Activated CD4-positive, alpha-beta T cell treated with anti-CD3 and anti-CD28 coated beads, Interleukin-2, amount 50 U/mL, for 24 hours (primary cell): ENCODE data around the gene DHDDS.
A peak's percentile ranks its signal among the peaks of the same experiment; 100 is the strongest.

ENCODE experiments used
- DNase-seq, 2 donors: peaks; one replicate each; pipeline ENCODE4 v3.0.0-alpha.2; 2020; ENCODE audit warnings: low read depth in 1 of 2, low spot score in 1 of 2

Gene DHDDS

DNA sequence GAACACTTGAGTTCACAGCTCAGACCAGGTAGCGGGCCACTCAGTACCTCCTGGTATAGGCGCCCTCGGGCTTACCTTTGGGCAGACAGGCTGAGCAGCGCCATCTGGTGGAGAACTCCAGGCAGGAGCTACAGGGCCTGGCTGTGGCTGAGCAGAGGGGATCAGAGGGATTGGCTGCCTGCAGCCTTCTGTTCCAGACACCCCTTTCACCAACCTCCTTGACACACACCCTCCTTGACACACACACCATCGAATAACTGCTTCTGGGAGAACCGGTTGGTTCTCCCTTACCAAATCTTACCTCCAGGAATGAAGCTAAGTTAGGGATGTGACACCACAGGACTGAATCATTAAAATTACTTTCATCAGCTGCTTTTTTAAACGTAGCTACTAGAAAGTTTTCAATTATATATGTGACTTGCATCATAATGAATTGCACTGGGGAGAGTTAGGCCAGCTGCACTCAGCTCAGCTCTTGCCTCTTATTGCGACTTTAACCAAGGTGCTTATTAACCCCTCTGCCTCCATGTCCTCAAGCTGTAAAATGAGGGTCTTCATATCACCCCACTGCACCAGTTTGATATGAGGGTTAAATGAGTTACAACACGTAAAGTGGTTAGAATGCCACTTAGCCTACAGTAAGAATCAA is 14.9 kb upstream of the DHDDS start:
- DNase-seq = peak; percentile 70 to 82

DNA sequence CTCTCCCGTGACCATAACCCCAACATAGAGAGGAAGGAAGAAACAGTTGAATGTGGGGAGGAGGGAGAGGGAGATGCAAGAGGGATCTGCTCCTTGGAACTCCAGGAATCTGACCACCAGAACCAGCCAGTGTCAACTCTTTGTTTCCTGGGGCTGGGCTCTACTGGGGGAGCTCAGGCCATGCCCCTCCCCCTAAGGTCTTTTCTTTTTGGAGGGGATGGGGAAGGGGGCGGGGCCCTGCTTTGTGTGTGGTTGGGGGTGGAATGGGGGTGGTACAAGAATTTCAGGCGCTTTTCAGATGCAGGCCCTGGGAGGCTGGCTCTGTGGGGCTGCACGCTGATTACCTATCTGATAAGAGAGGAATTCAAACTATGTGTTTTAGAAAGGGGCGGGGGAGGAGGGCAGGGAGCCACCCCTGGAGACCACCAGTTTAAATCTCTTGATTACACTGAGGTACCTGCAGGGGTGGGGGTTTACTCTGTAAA is 13.2 kb upstream of the DHDDS start:
- no peak for DNase-seq

DNA sequence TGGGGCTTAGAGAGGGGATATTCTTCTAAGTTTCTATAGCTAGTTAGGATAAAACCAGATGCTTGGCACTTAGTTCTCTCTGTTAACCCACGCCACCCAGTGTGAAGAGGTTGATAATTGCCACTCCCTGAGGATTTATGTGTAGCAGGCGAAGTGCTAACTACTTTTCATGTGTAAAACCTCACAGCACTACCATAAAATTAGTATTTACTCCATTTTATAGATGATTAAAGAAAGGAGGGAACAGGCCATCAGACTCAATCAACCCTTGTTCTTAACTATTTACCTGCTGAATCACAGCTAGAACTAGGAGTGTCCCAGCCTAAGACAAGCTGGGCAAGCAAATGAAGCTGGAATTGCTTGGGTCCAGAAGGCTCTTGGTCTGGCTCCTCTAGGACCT is 12.6 kb upstream of the DHDDS start:
- no peak for DNase-seq

DNA sequence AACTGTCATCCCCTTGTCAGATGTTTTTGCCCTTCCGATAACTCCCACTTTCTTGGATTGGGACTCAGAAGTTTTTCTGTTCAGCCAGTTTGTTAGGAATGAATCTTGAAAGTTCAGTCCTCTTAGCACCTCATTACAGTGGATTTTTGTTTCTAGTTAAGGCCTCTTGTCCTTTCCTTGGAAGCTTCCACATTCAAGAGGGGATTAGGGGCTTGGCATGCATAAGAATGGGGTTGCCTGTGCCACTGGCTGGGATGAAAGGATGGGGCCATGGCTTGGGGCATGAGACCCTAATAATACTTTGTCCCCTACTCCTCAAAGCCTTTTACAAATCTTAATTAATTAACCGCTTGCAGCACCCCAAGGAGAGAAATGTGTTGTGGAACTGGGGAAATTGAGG is 2.4 kb upstream of the DHDDS start:
- no peak for DNase-seq

DNA sequence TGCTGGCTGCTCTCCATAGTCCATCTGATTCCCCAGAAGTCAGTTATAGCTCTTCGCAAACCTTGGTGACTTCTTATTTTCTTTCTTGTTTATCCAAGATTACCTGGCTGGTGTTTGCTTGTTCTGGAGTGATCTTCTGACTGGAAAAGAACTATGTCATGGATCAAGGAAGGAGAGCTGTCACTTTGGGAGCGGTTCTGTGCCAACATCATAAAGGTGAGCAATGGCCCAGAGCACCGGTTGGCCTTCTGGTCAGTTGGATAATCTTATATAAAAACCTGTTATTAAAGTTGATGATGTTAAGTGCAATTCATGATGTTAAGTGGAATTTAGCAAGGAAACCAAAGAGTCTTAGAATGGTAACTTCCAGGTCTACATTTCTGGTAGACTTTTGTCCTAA is 672 bp downstream of the DHDDS start:
- DNase-seq = no peak

DNA sequence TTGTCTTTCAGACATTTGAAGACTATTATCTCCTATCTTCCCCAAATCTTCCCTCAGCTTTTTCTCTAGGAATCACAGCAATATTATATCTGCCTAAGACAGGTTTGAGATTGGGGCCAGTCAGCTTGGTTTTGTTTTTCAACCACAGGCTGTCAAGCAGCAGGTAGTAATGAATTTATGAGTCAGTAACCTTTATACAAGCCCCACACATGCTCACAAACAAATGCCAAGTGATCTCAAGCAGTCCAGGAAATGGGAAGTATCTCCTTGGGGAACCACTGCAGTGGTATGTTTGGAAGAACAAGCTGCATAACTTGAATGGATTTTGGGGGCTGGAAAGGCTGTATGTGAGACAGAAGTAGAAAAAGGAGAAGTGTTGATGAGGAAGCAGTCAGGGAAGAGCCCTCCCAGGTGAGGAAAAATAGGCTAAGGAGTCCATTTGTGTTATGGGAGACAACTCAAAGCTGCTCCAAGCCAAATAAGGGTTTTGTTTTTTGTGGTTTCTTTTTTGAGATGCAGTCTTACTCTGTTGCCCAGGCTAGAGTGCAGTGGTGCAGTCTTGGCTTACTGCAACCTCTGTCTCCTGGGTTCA is 2.1 kb downstream of the DHDDS start:
- no peak for DNase-seq

DNA sequence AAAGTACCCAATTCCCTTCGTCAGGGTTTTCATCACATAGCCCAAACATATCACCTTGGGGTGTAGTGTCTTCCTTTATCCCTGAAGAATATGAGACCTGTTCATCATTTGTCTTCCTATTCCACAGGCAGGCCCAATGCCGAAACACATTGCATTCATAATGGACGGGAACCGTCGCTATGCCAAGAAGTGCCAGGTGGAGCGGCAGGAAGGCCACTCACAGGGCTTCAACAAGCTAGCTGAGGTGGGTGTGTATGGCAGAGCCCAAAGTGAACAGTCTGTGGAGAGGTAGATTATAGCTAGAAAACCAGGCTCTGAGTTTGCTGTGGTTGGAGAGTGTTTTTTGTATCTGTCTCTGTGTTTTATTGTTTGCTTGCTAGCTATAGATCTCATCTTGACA is 5.9 kb downstream of the DHDDS start:
- no peak for DNase-seq

DNA sequence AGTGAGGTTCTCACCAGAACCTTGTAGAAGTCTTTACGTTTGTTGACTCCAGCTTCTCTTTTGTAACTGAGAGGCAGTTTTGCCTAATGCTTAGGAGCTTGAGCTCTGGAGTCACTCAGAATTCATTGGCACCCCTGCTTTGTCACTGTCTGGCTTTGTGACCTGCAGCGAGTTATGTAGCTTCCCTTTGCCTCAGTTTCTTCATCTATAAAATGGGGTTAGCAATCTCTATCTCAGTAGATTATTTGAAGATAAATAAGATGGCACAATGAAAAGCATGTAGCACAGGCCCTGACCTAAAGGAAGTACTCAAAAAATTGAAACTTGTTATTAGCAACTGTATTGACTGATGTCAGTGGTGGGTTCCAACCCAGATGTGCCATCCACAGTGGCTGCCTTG is 8.1 kb downstream of the DHDDS start:
- no peak for DNase-seq

DNA sequence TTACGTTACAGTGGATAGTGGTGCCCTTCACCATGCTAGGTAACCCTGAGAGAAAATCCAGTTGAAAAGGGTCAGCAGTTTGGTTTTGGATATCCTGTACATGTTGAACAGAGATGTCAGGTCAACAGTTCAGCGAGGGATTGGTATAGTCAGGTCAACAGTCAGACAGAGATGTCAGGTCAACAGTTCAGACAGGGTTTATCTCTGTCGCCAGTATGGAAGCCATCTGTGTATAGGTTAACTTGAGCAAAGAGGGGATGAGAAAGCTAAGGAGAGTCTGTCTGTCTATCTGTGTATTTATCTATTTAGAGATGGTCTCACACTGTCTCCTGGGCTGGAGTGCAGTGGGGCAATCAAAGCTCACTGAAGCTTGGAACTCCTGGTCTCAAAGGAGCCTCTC is 17.7 kb downstream of the DHDDS start:
- no peak for DNase-seq

DNA sequence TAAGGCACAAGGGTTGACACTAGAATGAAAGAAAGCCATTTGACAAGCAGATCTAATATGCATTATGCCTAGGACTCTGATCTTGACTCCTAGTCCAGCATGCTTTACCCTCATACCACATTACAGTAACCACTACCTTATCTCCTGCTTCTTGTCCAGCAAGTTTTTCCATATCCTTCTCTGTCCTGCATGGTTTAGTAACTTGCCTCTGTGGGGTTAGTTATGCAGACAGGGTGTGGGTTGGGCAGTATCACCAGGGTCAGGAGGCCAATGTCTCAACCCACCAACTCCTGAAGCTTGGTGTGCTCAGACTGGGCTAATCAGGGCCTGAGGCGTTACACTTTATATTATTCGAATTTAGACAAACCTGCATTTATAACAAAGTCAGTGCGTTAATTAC is 18.8 kb downstream of the DHDDS start:
- no peak for DNase-seq

DNA sequence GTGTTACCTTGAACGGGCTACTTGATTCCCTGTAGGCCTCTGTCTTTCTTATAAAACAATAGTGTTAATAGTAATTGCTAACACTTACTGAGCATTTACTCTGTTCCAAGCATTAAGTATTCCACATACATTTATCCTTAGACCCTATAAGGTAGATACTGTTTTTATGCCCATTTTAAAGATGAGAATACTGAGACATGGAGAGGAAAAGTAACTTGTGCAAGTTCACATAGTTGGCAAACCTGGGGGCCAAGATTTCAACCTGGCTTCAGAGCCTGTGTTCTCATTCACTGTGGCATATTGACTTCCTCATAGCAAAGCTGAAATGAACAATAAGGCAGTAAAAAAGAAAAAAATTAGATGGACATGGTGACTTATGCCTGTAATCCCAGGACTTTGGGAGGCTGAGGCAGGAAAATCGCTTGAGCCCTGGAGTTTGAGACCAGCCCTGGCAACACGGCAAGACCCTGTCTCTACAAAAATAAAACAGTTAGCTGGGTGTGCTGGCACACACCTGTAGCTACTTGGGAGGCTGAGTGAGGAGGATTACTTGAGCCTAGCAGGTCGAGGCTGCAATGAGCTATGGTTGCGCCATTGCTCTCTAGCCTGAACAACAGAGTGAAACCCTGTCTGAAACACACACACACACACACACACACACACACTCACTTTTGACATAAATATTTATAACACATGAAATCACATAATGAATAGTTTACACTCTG is 20.5 kb downstream of the DHDDS start:
- DNase-seq = no peak

DNA sequence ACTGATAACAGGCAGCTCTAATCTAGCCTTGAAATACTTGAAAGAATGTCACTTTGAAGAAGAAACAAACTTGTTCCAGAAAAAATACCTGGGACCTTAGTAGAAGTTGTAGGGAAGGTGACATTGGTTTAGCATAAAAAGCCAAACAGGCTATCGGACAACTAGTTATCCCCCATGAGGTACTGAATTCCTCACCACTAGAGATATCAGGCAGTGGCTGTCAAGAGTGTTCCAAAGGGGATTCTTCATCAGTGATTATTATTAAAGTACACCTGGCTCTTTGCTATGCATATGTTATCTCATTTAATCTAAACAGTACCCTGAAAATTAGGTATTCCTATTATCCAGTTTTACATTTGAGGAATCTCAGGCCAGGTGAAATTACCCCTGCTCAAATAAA is 27.0 kb downstream of the DHDDS start:
- DNase-seq = no peak

DNA sequence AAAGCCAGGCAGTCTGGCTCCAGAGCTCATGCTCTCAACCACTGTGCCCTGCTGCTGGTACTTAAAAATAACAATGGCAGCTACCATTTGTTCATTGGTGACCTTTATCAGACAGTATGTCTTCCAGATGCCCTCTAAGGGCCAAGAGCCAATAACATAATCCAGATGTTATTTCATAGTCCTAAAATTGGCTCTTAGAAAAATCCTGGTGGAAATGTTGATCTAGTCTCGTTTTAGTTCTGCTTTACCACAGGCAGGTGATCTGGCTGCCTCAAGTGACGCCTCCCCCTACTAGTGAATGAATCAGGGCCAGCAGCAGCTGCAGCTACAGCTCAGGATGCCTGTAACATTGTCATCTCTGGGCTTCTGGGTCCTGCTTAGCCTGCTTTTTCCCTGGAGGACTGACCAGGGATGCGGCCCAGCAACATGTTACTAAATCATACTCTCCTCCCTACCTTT is 27.5 kb downstream of the DHDDS start:
- DNase-seq = no peak

DNA sequence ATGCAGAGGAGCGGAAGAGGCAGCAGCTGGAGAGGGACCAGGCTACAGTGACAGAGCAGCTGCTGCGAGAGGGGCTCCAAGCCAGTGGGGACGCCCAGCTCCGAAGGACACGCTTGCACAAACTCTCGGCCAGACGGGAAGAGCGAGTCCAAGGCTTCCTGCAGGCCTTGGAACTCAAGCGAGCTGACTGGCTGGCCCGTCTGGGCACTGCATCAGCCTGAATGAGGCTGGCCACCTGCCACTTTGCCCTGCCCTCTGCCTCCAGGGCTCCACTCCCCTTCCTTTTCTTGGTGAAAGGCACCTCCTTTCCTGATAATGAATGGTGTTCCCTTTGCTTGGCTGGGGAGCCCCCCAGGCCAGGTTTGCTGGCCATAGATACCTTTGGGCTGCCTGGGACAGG is 36.8 kb downstream of the DHDDS start:
- no peak for DNase-seq

DNA sequence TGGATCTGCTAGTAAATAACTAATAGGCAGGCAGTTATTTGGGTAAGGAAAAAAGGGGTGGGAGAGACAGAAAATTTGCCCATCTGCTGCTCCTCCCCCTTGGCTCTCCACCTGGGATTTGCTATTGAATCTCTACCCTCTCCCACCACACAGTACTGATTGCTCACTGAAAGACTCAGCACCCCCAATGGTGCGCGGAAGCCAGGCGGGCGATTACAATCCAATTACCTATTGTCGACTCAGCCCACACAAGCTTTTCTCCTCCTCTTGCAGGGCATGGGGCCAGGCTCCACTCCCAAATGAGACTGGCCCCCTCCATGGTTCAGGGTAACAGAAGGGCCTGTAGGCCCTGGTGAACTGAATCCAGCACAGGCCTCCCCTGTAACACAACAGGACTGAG is 37.4 kb downstream of the DHDDS start:
- no peak for DNase-seq

DNA sequence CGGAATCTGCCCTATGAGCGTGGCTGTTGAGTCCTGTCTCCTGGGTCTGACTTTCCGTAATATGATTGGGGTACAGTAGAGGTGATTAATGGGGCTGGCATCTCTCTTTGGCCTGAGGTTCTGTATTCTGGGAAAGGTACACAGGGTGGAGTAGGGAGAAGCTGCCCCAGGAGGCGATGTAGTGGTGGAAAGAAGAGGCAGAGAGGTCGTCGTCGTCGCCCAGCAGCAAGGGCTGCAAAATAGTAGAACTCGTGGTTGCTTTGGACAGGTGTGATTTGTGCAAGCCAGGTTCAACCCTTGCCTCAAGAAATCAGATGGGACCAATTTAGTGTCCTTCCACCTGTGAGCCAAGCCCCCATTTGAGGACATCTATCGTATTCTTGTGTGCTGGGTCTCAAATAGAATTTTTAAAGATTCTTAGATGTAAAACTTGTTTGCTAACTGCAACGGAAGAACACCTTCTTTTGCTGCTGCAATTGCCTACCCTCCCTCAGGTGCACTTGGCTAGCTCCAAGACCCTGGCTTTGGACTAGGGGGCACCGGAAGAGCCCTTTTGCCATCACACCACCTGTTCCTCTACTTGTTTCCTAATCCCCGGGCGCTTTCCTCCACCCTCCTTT is 38.9 kb downstream of the DHDDS start:
- DNase-seq = no peak

DNA sequence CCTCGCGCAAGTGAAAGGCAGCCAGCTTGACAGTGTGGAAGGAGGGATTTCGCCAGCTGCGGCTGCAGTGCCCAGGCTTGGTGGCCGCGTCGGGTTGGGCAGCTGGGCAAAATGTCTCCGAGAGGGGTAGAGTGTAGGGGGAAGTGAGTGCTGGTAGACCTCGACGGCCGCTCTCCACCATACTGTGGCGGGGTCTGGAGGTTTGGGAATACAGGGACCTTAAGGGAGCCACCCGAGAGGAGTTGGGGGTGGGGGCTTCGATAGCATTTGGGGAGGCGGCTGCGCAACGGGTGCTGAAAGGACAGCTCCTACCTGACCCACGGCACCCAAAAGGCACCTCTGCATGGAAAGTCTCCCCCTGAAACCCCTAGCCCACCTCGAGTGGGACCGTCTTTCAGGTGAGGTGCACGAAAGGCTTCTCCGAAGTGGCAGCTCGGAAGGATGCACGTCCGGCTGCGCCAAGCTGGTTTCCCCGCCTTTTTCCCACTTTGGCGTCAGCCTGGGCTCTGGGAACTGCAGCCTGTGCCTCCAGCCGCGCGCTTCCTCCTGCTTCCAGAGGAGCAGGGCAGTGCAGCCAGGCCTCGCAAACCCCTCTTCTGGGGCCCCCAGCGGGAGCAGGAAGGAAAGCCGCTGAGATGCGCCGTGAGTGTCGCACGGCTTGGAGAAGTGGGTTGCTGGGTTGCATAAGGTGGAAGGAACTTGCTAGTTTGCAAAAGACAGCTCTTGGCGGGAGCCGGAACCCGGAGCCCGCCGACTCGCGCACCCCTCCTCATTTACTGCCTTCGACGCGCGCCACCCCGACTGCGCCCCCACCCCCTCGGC is 39.6 kb downstream of the DHDDS start:
- peak; percentile 8 to 13 for DNase-seq

DNA sequence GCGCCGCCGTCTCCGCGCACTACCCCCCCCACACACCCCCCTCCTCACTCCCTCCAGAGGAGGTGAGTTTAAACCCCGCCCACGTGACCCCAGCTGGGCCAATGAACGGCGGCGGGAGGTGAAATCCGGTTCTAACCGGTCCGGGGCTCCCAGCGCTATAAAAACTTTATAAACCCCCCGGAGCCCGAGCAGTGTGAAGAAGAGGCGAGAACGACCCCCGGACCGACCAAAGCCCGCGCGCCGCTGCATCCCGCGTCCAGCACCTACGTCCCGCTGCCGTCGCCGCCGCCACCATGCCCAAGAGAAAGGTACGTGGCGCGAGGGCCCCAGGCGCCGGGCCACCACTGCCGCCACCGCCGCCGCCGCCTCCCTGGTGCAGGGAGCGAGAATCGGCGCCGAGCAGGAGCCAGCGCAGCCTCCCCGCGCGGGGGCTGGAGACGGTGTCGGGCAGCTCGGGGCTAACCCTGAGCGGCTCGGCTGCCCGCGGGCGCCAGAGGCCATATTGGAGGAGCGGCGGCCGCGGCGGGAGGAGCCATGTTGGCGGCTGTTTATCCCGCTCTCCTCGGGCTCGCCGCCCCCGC is 40.3 kb downstream of the DHDDS start, which contains the start of gene HMGN2:
Gene HMGN2 (plus strand): TSS at position 121 of the 581 bp plus-strand sequence. CDS start 173 bp downstream, at position 294.
- peak; percentile 71 to 88 for DNase-seq

DNA sequence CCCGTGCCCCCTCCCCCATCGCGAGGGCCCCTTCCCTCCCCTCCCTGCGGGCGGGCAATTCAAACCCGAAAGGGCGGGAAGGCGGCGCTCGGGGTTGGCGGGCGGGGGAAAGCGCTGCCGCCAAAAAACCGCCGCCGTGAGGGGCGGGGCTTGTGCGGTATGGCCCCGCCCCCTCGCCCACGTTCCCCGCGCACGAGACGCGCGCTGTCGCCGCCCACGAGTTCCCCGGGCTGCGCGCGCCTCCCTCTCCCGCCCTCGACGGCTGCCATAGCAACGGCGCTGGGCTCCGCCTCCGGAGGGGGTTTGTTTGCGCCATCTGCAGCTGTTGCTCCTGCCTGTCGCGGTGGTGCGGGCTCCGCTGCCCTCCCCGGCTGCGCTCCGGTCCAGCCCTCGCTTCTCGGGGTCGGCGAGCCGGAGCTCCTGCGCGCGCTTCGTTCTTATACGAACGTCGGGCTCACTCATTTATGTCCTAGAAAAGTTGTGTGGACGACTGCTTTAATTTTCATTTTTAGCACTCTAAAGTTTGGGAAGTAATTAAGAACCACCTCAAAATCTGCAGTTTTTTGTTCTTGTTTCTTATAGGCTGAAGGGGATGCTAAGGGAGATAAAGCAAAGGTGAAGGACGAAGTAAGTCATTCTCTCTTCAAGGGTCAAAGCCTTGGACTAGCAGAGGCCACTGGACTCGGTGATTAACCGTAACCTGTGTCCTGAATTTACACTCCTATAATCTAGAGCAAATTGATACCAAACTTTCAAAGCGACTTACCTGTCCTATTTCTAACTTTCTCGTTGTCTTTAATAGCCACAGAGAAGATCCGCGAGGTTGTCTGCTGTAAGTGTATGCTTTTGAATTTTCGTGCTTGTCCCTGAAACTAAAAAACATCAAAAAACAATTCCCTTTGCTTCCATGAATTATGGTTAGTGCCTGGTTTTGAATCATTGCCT is 41.1 kb downstream of the DHDDS start:
- peak; percentile 87 to 89 for DNase-seq
